Body of pancreas (tissue), 4 donors: ENCODE data around the gene NUBPL. TPM values are rescaled to one million over a fixed set of nuclear protein-coding genes. Genes with fewer than 3 reads are reported as not detected.

Experiments
- ATAC-seq: fragments of 150-250 bp; one replicate; pipeline ENCODE4 v1.9.1; 2016
- DNase-seq, 4 donors: peaks; one replicate each; pipeline ENCODE4 v3.0.0-alpha.2; 2019
- H3K27ac ChIP-seq, 4 donors: fragments of 200-600 bp; sonication (generic); 1 replicate in 3 of 4; 2 replicates in 1 of 4; pipeline versions ENCODE4 v1.5.1 to v1.6.1; 2016 to 2019; ENCODE audit warnings: mild to moderate bottlenecking in 1 of 4, mixed read lengths in 1 of 4, moderate library complexity in 1 of 4
- H3K27me3 ChIP-seq, 2 donors: fragments of 200-600 bp; sonication (generic); one replicate each; pipeline ENCODE4 v1.6.0; 2016; ENCODE audit warnings: mild to moderate bottlenecking in 1 of 2
- H3K36me3 ChIP-seq, 2 donors: fragments of 200-600 bp; sonication (generic); replicated peaks in 1 of 2; 2 replicates each; pipeline ENCODE4 v1.5.1; 2016; ENCODE audit warnings: low read depth in 2 of 2; ENCODE audit not compliant: insufficient read depth in 1 of 2
- H3K4me1 ChIP-seq: fragments of 200-600 bp; sonication (generic); one replicate; pipeline ENCODE4 v1.6.0; 2016
- H3K4me3 ChIP-seq, 2 donors: fragments of 200-600 bp; sonication (generic); 1 replicate in 1 of 2; 2 replicates in 1 of 2; pipeline ENCODE4 v1.5.1; 2016 to 2019
- H3K9me3 ChIP-seq, 3 donors: fragments of 200-600 bp; sonication (generic); 1 replicate in 2 of 3; 2 replicates in 1 of 3; pipeline ENCODE4 v1.5.1; 2016
- CTCF ChIP-seq, 7 experiments: fragments of 450-650 bp in 4 of 7; fragments of 200-600 bp in 3 of 7; sonication (generic) in 3 of 7; IDR thresholded peaks; one replicate each; pipeline ENCODE4 v1.5.1; 2016 to 2019; ENCODE audit warnings: antibody characterized with exemption in 7 of 7
- POLR2A ChIP-seq, 3 donors: fragments of 450-650 bp; IDR thresholded peaks; one replicate each; pipeline ENCODE4 v1.6.1; 2016; ENCODE audit warnings: antibody characterized with exemption in 3 of 3, mild to moderate bottlenecking in 2 of 3
- WGBS, 2 donors: methylation state at CpG; one replicate each; pipeline ENCODE4 v1.1.5; 2017; 5-methylcytosine and 5-hydroxymethylcytosine counted together
- intact Hi-C: fragments of 100-400 bp; cut with DNase I; formaldehyde crosslinking; loops from one replicate; pipeline ENCODE4 v1.15.1; 2023
- total RNA-seq, 2 donors: library from RNA; depleted of rRNA; stranded (reverse); fragments of >200 nt; gene quantifications; one replicate each; pipeline ENCODE4 v1.1.0, GENCODE V29; 2016

The NUBPL gene
- total RNA-seq, 2 donors from 2014 or later, result 4.7 to 18.5 TPM

GRCh38 chr14:31712244-31713127, 151.3 kb downstream of the NUBPL start:
- H3K27ac ChIP-seq, result no peak overlapping the region
- intact Hi-C loops, result no loop called here
- DNase-seq, result no peak
- WGBS, 2 donors, result 89% methylated on average over 8 to 16 of the region's 18 CpGs
- H3K36me3 ChIP-seq, result no peaks in the 10 kb centered on the region
- ATAC-seq, result no peak
- no peaks in the 10 kb centered on the region for H3K27me3 ChIP-seq
- H3K4me1 ChIP-seq, result peaks cover 8% of the 10 kb centered on the region
- no peaks in the 10 kb centered on the region for H3K9me3 ChIP-seq
- H3K4me3 ChIP-seq, result no peak overlapping the region
- TF ChIP-seq CTCF (IDR thresholded peaks at IDR 0.05) (no peak), POLR2A (IDR thresholded peaks at IDR 0.05) (no peak)

GRCh38 chr14:31716208-31716607, 155.0 kb downstream of the NUBPL start:
- no peaks in the 10 kb centered on the region for H3K27me3 ChIP-seq
- intact Hi-C loops, result no loop called here
- ATAC-seq, result no peak

GRCh38 chr14:31717294-31718085, 156.3 kb downstream of the NUBPL start:
- no peak overlapping the region for H3K27ac ChIP-seq
- 10 to 16% methylated on average over 3 of the region's 3 CpGs for WGBS, 2 donors
- peak; percentile 94 for ATAC-seq

More at GRCh38 chr14:31716208-31716607, 155.0 kb downstream of the NUBPL start:
- TF ChIP-seq CTCF (IDR thresholded peaks at IDR 0.05) (no peak), POLR2A (IDR thresholded peaks at IDR 0.05) (no peak)
- H3K4me3 ChIP-seq, result no peak overlapping the region
- H3K9me3 ChIP-seq, result no peaks in the 10 kb centered on the region
- peaks cover 15% of the 10 kb centered on the region for H3K4me1 ChIP-seq
- H3K27ac ChIP-seq, result no peak overlapping the region
- H3K36me3 ChIP-seq, result no peaks in the 10 kb centered on the region
- DNase-seq, result no peak

GRCh38 chr14:31718585-31718984, 157.4 kb downstream of the NUBPL start:
- no peak overlapping the region for H3K4me3 ChIP-seq
- ATAC-seq (no peak), DNase-seq (no peak)
- 70 to 92% methylated on average over 3 of the region's 3 CpGs for whole genome bisulfite sequencing, 2 donors
- H3K9me3 ChIP-seq, result no peaks in the 10 kb centered on the region
- peaks cover 15% of the 10 kb centered on the region for H3K4me1 ChIP-seq
- no peak overlapping the region for H3K27ac ChIP-seq
- no peaks in the 10 kb centered on the region for H3K27me3 ChIP-seq
- no peaks in the 10 kb centered on the region for H3K36me3 ChIP-seq
- intact Hi-C loops, result no loop called here
- TF ChIP-seq CTCF (IDR thresholded peaks at IDR 0.05), result no peak
- TF ChIP-seq POLR2A (IDR thresholded peaks at IDR 0.05), result no peak

More at GRCh38 chr14:31717294-31718085, 156.3 kb downstream of the NUBPL start:
- TF ChIP-seq POLR2A (IDR thresholded peaks at IDR 0.05), result no peak
- TF ChIP-seq CTCF (IDR thresholded peaks at IDR 0.05), result no peak
- intact Hi-C loops, result no loop called here
- no peaks in the 10 kb centered on the region for H3K27me3 ChIP-seq
- DNase-seq, result peak in 2 of 4 donors; percentile 34 to 53
- no peak overlapping the region for H3K4me3 ChIP-seq
- H3K9me3 ChIP-seq, result no peaks in the 10 kb centered on the region
- H3K4me1 ChIP-seq, result peaks cover 15% of the 10 kb centered on the region
- no peaks in the 10 kb centered on the region for H3K36me3 ChIP-seq
